K562 (cell line): Measurements from ENCODE around the gene MYMX. TPM values are rescaled to one million over a fixed set of nuclear protein-coding genes. Genes with fewer than 3 reads are reported as not detected.

Source experiments
- ATAC-seq: fragments of 200-7000 bp; cut with Tn5 transposase; 3 replicates; pipeline ENCODE4 v1.9.1; 2020; ENCODE audit warnings: moderate library complexity
- BruUV-seq: library from RNA; stranded (reverse); fragments of 400-500 nt; replicated peaks from 2 replicates; lab custom pipeline; 2021; lab: Mats Ljungman, UMichigan
- CTCF ChIA-PET: fragments of 300-600 bp; formaldehyde crosslinking; extraction: SDS; loops from one replicate; lab custom pipeline; 2021; ENCODE audit warnings: low intra/inter-chr PET ratio; lab: Yijun Ruan, JAX
- POLR2A ChIA-PET: fragments of 300-600, 350-650 bp; sonication (Branson Sonifier 250); formaldehyde crosslinking; extraction: SDS; loops from one replicate; lab custom pipeline; 2021; ENCODE audit warnings: antibody characterized with exemption, inconsistent platforms; lab: Yijun Ruan, JAX
- DNase-seq, 4 experiments: peaks; one replicate each; pipeline versions ENCODE4 v3.0.0 to v3.0.0-alpha.2; 2011 to 2018; ENCODE audit warnings: low spot score in 3 of 4, mixed read lengths in 3 of 4; ENCODE audit errors: extremely low read depth in 1 of 4
- FAIRE-seq: peaks from 2 replicates; lab custom pipeline; 2011; peaks lifted over from hg19 to GRCh38; lab: Jason Lieb, UNC
- H2AFZ ChIP-seq: 2 replicates; pipeline ENCODE4 v1.6.0; 2011; ENCODE audit warnings: low read depth, low read length, control low read depth, inconsistent platforms
- H3K27ac ChIP-seq: fragments of 200-600 bp; 3 replicates; pipeline ENCODE4 v1.8.0; 2011; ENCODE audit warnings: low read depth, mild to moderate bottlenecking, control low read depth, inconsistent platforms, low read length, moderate library complexity, mixed read lengths; ENCODE audit errors: extremely low read depth
- H3K27me3 ChIP-seq, 2 experiments: fragments of 300-600 bp in 1 of 2; 2 replicates in 1 of 2; 3 replicates in 1 of 2; pipeline versions ENCODE4 v1.6.0 to v1.8.0; 2011; ENCODE audit warnings: inconsistent platforms in 2 of 2, low read length in 2 of 2, mild to moderate bottlenecking in 1 of 2, mixed read lengths in 1 of 2, moderate library complexity in 1 of 2; ENCODE audit not compliant: control insufficient read depth in 2 of 2, insufficient read depth in 2 of 2
- H3K36me3 ChIP-seq: fragments of 300-600 bp; 3 replicates; pipeline ENCODE4 v1.8.0; 2011; ENCODE audit warnings: mild to moderate bottlenecking, low read length, inconsistent platforms; ENCODE audit not compliant: control insufficient read depth, insufficient read depth
- H3K4me1 ChIP-seq, 2 experiments: fragments of 200-600 bp in 1 of 2; replicated peaks in 1 of 2; 2 replicates in 1 of 2; 3 replicates in 1 of 2; pipeline versions ENCODE4 v1.5.1 to v1.8.0; 2011; ENCODE audit warnings: inconsistent platforms in 2 of 2, low read length in 2 of 2, mild to moderate bottlenecking in 1 of 2, mixed read lengths in 1 of 2, moderate library complexity in 1 of 2; ENCODE audit not compliant: control insufficient read depth in 2 of 2, insufficient read depth in 2 of 2
- H3K4me2 ChIP-seq: 2 replicates; pipeline ENCODE4 v1.6.1; 2011; ENCODE audit warnings: low read length, control low read depth, inconsistent platforms, mixed read lengths; ENCODE audit not compliant: insufficient read depth
- H3K4me3 ChIP-seq: fragments of 200-600 bp; sonication (generic), shearing (Covaris generic); 2 replicates; pipeline ENCODE4 v1.5.1; 2016; ENCODE audit warnings: control low read depth, inconsistent platforms
- H3K79me2 ChIP-seq: fragments of 200-600 bp; 3 replicates; pipeline ENCODE4 v1.8.0; 2011; ENCODE audit warnings: low read length, inconsistent platforms; ENCODE audit not compliant: control insufficient read depth, insufficient read depth
- H3K9ac ChIP-seq, 2 experiments: 2 replicates each; pipeline versions ENCODE4 v1.6.0 to v1.6.1; 2011; ENCODE audit warnings: low read depth in 2 of 2, low read length in 2 of 2, control low read depth in 1 of 2, inconsistent platforms in 1 of 2, mild to moderate bottlenecking in 1 of 2, mixed read lengths in 1 of 2; ENCODE audit not compliant: insufficient read depth in 1 of 2
- H3K9me1 ChIP-seq: one replicate; pipeline ENCODE4 v1.6.0; 2011; ENCODE audit warnings: inconsistent platforms, mild to moderate bottlenecking, low read length, moderate library complexity; ENCODE audit not compliant: control insufficient read depth, insufficient read depth
- H3K9me3 ChIP-seq: replicated peaks from 2 replicates; pipeline ENCODE4 v1.5.1; 2011; ENCODE audit warnings: low read depth, low read length, inconsistent platforms; ENCODE audit not compliant: control insufficient read depth, insufficient read depth
- H4K20me1 ChIP-seq: replicated peaks from 2 replicates; pipeline ENCODE4 v1.6.1; 2011; ENCODE audit warnings: low read length, inconsistent platforms, mixed read lengths; ENCODE audit not compliant: control insufficient read depth, insufficient read depth
- RNF2 ChIP-seq: sonication (generic); IDR thresholded peaks from 2 replicates; pipeline ENCODE4 v1.6.1; 2016
- YBX1 ChIP-seq: fragments of 450-650 bp; IDR thresholded peaks from 2 replicates; pipeline ENCODE4 v1.7.1; 2016; ENCODE audit warnings: mild to moderate bottlenecking
- ZC3H4 ChIP-seq: sonication (generic); formaldehyde crosslinking; IDR thresholded peaks from 2 replicates; pipeline ENCODE4 v1.9.0; 2021; ENCODE audit warnings: missing genetic modification reagents, borderline replicate concordance
- ZNF79 ChIP-seq: fragments of 250-450 bp; sonication (Bioruptor Pico); IDR thresholded peaks from 2 replicates; pipeline ENCODE4 v1.4.0; 2020; ENCODE audit warnings: low read depth, mild to moderate bottlenecking, moderate library complexity
- WGBS: fragments of 100-300 bp; shearing (Covaris generic); methylation state at CpG from one replicate; pipeline ENCODE4 v1.1.6; 2016; ENCODE audit warnings: low coverage, mixed read lengths; ENCODE audit not compliant: insufficient coverage; ENCODE audit errors: missing lambda C conversion rate; 5-methylcytosine and 5-hydroxymethylcytosine counted together
- in situ Hi-C: fragments of 300-500 bp; cut with MboI; formaldehyde crosslinking; loops from 4 replicates; pipeline ENCODE4 v1.15.0; 2018; ENCODE audit warnings: inconsistent platforms, mixed read lengths
- intact Hi-C: fragments of 100-400 bp; cut with micrococcal nuclease; formaldehyde crosslinking; loops from 2 replicates; pipeline ENCODE4 v1.14.2; 2022
- polyA plus RNA-seq, 8 experiments: library from polyadenylated mRNA; depleted of rRNA in 4 of 8; stranded (reverse) in 5 of 8; unstranded in 3 of 8; fragments of >200 nt; fragmentation: Nextera tagmentation in 2 of 8; fragmentation: Illumina TruSeq in 1 of 8; extraction: Ambion mirVana in 2 of 8; extraction: Trizol in 1 of 8; gene quantifications; 2 replicates each; pipeline versions ENCODE4 v1.2.1 to v1.2.3, GENCODE V29; 2011 to 2014; ENCODE audit warnings: inconsistent platforms in 1 of 8, missing spikeins in 1 of 8
- total RNA-seq, 7 experiments: library from RNA; depleted of rRNA in 6 of 7; stranded (reverse); fragments of >200 nt in 6 of 7; fragmentation: Illumina TruSeq in 2 of 7; extraction: Trizol in 2 of 7; gene quantifications; 2 replicates each; pipeline versions ENCODE4 v1.2.1 to v1.2.3, GENCODE V29; 2011 to 2021; ENCODE audit warnings: low replicate concordance in 1 of 7
- TF ChIP-seq, protein P1 (sequence below), 2 experiments: fragments of 450-650 bp; IDR thresholded peaks; 2 replicates each; pipeline ENCODE4 v1.6.1; 2016; ENCODE audit warnings: mild to moderate bottlenecking in 2 of 2, borderline replicate concordance in 1 of 2, low read depth in 1 of 2, moderate library complexity in 1 of 2
- TF ChIP-seq, protein P2 (sequence below): sonication (generic); formaldehyde crosslinking; IDR thresholded peaks from 2 replicates; pipeline ENCODE4 v1.8.1; 2023; ENCODE audit warnings: mild to moderate bottlenecking, missing genetic modification reagents
- TF ChIP-seq, protein P3 (sequence below), 3 experiments: IDR thresholded peaks in 2 of 3; conservative IDR thresholded peaks in 1 of 3; 2 replicates each; pipeline ENCODE4 v1.5.1; 2011 to 2012; ENCODE audit warnings: low read length in 3 of 3, mild to moderate bottlenecking in 3 of 3, control low read depth in 2 of 3, improper control_type of control experiment in 1 of 3, inconsistent platforms in 1 of 3, low read depth in 1 of 3, mixed read lengths in 1 of 3, moderate library complexity in 1 of 3; ENCODE audit not compliant: insufficient read depth in 2 of 3

MYMX gene
- total and polyA plus RNA-seq, 9 of the 15 experiments (the other 6 are each of a cell fraction or from before 2014, with no cell fraction given), result 0.12 TPM; not detected in 8

DNA sequence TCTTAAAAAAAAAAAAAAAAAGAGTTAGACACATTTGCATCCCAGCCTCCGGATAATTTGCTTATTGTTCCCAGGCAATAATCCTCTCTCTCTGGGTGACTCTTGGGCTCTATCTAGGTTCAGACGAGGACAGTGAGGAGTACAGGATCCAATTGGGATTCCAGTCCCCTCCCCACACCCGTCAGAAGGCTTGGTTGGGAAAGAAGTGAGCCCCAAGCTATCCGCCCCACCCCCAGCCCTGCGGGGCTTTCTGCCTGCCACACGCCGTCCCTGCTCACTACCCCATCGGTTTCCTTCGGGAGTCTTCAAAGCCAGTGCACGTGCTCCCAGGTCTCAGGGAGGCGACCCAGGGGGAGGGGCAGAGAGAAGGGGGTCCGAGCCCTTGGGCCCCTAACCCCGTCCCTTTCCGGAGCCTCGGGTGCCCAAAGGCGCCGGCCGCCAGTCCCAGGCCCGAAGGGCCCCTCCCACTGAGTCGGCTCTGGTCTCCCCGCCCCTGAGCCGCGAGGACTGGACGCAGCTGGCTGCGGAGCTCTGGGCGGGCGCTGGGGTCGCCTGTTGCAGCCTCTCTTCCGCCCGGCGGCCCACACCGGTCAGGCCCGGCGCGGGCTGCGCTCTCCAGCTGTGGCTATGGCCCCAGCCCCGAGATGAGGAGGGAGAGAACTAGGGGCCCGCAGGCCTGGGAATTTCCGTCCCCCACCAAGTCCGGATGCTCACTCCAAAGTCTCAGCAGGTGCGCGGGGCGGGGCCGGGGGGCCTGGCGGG lies 2.5 kb downstream of the MYMX start:
- ChIA-PET POLR2A (interaction anchor here (0.6 to 2.5 kb wide), 16 partner anchors 9 to 765 kb away, joined by 3 to 12 read pairs (median 4); partner anchors contain the start of genes HSP90AB1 and SLC35B2), CTCF (interaction anchor here (0.7 kb wide), 1 partner anchor 14 kb away, joined by 3 read pairs; no protein-coding TSS in a partner anchor)
- ATAC-seq (peak; percentile 88), FAIRE-seq (peak; percentile 35), DNase-seq (peak; percentile 85 to 90 (median 90))
- Histone ChIP-seq H3K4me3 (peak overlapping the region; percentile 48), H3K9me1 (no peaks in the 10 kb centered on the region), H3K9ac (peak overlapping the region; percentile 69 to 92), H3K4me1 (peaks cover 53 to 66% of the 10 kb centered on the region in 2 experiments), H3K36me3 (no peaks in the 10 kb centered on the region), H3K4me2 (peak overlapping the region; percentile 79), H4K20me1 (no peaks in the 10 kb centered on the region), H3K27ac (peak overlapping the region; percentile 64), H3K79me2 (peaks cover 13% of the 10 kb centered on the region), H3K27me3 (no peaks in the 10 kb centered on the region), H3K9me3 (no peaks in the 10 kb centered on the region), H2AFZ (peak overlapping the region; percentile 98)
- WGBS, result 3% methylated on average over 37 of the region's 45 CpGs
- intact Hi-C loops, result no loop called here
- BruUV-seq, result TSS peak; percentile 90
- in situ Hi-C loops, result no loop called here
- TF ChIP-seq ZNF79 (CRISPR knock-in tag) (no peak), YBX1 (no peak), RNF2 (no peak; the same call in 1 of the 2 replicates), ZC3H4 (CRISPR knock-in tag) (no peak)
- TF ChIP-seq, protein P1, sequence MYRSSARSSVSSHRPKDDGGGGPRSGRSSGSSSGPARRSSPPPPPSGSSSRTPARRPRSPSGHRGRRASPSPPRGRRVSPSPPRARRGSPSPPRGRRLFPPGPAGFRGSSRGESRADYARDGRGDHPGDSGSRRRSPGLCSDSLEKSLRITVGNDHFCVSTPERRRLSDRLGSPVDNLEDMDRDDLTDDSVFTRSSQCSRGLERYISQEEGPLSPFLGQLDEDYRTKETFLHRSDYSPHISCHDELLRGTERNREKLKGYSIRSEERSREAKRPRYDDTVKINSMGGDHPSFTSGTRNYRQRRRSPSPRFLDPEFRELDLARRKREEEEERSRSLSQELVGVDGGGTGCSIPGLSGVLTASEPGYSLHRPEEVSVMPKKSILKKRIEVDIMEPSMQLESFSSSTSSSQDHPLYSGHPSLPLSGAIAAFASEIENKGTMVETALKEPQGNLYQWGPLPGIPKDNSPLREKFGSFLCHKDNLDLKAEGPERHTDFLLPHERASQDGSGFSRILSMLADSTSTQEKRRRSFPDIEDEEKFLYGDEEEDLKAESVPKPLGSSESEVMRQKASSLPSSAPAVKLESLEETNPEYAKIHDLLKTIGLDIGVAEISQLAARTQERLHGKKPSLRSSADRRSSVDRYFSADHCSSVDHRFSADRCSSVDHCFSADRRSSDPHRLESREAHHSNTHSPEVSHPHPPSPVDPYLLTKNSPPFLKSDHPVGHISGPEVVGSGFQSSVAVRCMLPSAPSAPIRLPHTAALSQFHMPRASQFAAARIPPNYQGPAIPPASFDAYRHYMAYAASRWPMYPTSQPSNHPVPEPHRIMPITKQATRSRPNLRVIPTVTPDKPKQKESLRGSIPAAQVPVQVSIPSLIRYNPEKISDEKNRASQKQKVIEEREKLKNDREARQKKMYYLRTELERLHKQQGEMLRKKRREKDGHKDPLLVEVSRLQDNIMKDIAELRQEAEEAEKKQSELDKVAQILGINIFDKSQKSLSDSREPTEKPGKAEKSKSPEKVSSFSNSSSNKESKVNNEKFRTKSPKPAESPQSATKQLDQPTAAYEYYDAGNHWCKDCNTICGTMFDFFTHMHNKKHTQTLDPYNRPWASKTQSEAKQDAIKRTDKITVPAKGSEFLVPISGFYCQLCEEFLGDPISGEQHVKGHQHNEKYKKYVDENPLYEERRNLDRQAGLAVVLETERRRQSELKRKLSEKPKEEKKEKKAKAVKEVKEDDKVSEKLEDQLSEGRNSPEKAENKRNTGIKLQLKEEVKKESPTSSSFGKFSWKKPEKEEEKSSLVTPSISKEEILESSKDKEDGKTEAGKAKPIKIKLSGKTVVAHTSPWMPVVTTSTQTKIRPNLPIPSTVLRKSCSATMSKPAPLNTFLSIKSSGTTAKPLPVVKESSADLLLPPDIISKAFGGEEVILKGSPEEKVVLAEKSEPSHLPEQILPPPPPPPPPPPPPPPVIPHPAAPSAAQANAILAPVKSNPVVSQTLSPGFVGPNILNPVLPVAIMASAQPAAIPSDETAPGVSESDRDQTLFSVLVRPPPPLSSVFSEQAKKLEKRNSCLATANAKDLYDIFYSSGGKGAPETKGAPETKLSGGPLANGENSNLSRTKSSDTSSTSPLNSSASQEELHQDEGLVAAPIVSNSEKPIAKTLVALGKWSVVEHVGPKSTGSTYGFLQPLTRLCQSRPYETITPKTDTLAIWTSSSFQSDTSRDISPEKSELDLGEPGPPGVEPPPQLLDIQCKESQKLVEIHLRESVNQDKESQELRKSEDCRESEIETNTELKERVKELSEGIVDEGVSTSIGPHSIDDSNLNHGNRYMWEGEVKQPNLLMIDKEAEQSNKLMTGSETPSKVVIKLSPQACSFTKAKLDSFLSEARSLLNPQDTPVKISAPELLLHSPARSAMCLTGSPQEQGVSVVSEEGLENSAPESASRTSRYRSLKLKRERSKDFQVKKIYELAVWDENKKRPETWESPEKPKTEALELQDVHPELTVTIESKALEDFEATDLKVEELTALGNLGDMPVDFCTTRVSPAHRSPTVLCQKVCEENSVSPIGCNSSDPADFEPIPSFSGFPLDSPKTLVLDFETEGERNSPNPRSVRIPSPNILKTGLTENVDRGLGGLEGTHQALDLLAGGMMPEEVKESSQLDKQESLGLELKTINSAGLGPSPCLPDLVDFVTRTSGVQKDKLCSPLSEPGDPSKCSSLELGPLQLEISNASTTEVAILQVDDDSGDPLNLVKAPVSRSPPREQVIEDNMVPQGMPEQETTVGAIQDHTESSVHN (IDR thresholded peaks at IDR 0.05; ENCODE audit: borderline replicate concordance in 1 of 2, low read depth in 1 of 2), result no peak
- TF ChIP-seq, protein P2, sequence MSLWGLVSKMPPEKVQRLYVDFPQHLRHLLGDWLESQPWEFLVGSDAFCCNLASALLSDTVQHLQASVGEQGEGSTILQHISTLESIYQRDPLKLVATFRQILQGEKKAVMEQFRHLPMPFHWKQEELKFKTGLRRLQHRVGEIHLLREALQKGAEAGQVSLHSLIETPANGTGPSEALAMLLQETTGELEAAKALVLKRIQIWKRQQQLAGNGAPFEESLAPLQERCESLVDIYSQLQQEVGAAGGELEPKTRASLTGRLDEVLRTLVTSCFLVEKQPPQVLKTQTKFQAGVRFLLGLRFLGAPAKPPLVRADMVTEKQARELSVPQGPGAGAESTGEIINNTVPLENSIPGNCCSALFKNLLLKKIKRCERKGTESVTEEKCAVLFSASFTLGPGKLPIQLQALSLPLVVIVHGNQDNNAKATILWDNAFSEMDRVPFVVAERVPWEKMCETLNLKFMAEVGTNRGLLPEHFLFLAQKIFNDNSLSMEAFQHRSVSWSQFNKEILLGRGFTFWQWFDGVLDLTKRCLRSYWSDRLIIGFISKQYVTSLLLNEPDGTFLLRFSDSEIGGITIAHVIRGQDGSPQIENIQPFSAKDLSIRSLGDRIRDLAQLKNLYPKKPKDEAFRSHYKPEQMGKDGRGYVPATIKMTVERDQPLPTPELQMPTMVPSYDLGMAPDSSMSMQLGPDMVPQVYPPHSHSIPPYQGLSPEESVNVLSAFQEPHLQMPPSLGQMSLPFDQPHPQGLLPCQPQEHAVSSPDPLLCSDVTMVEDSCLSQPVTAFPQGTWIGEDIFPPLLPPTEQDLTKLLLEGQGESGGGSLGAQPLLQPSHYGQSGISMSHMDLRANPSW (CRISPR knock-in tag), result no peak
- TF ChIP-seq, protein P3, sequence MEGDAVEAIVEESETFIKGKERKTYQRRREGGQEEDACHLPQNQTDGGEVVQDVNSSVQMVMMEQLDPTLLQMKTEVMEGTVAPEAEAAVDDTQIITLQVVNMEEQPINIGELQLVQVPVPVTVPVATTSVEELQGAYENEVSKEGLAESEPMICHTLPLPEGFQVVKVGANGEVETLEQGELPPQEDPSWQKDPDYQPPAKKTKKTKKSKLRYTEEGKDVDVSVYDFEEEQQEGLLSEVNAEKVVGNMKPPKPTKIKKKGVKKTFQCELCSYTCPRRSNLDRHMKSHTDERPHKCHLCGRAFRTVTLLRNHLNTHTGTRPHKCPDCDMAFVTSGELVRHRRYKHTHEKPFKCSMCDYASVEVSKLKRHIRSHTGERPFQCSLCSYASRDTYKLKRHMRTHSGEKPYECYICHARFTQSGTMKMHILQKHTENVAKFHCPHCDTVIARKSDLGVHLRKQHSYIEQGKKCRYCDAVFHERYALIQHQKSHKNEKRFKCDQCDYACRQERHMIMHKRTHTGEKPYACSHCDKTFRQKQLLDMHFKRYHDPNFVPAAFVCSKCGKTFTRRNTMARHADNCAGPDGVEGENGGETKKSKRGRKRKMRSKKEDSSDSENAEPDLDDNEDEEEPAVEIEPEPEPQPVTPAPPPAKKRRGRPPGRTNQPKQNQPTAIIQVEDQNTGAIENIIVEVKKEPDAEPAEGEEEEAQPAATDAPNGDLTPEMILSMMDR (IDR thresholded peaks at IDR 0.05 in 2 of 3, conservative IDR thresholded peaks at IDR 0.05 in 1 of 3; ENCODE audit: insufficient read depth in 2 of 3, low read depth in 1 of 3, low read length in 3 of 3), result no peak
